ENCODE results near the gene PCCA. TPM values are rescaled to one million over a fixed set of nuclear protein-coding genes. Genes with fewer than 3 reads are reported as not detected.

Gene PCCA
- polyA plus RNA-seq, 2 of the 4 experiments (the other 2 are of a cell fraction): 13.2 to 13.7 TPM

- H3K9me3 ChIP-seq: no peaks in the 10 kb centered on the region
- TF ChIP-seq CEBPB (IDR thresholded peaks at IDR 0.05): no peak
- TF ChIP-seq MAFK (IDR thresholded peaks at IDR 0.05; ENCODE audit: partially characterized antibody): no peak
- no peak for TF ChIP-seq ESRRA (IDR thresholded peaks at IDR 0.05; ENCODE audit: borderline replicate concordance, low read length)
- no peaks in the 10 kb centered on the region for H3K4me1 ChIP-seq
- H3K27ac ChIP-seq: no peak overlapping the region
- FAIRE-seq (no peak), DNase-seq (ENCODE audit: low read depth in 1 of 2, low spot score in 1 of 2) (no peak), ATAC-seq (no peak)
- H3K4me3 ChIP-seq: no peak overlapping the region
- no peak overlapping the region for H3K4me2 ChIP-seq
- 91% methylated on average over 10 of the region's 17 CpGs for WGBS (ENCODE audit: missing lambda C conversion rate)
- ChIA-PET POLR2A (no interaction called here), CTCF (interaction anchor here (1.3 to 1.6 kb wide), 2 partner anchors 11 to 869 kb away, joined by 3 to 7 read pairs; no protein-coding TSS in a partner anchor)
These were observed 436.8 kb downstream of the PCCA start for GRCh38 chr13:100525453-100526317.

- no peak for ATAC-seq
- Histone ChIP-seq H3K9me3 (no peaks in the 10 kb centered on the region), H3K4me2 (no peak overlapping the region), H3K27ac (no peak overlapping the region), H3K4me3 (no peak overlapping the region), H3K4me1 (no peaks in the 10 kb centered on the region)
- no peak for DNase-seq (ENCODE audit: low read depth in 1 of 2, low spot score in 1 of 2)
- no peak for TF ChIP-seq RFX5 (IDR thresholded peaks at IDR 0.05)
- TF ChIP-seq CEBPB (IDR thresholded peaks at IDR 0.05): no peak
- TF ChIP-seq REST (IDR thresholded peaks at IDR 0.05): no peak
- TF ChIP-seq ESRRA (IDR thresholded peaks at IDR 0.05; ENCODE audit: borderline replicate concordance, low read length): no peak
- no peak for TF ChIP-seq BCL3 (IDR thresholded peaks at IDR 0.05)
- TF ChIP-seq HEYL (CRISPR knock-in tag; IDR thresholded peaks at IDR 0.05): no peak
- TF ChIP-seq GATA3 (IDR thresholded peaks at IDR 0.05; ENCODE audit: borderline replicate concordance): no peak
- TF ChIP-seq HOXB13 (CRISPR knock-in tag; IDR thresholded peaks at IDR 0.05; ENCODE audit: low read depth): no peak
- TF ChIP-seq TFCP2L1 (CRISPR knock-in tag; IDR thresholded peaks at IDR 0.05): no peak
- no peak for TF ChIP-seq CBX2 (IDR thresholded peaks at IDR 0.05; ENCODE audit: borderline replicate concordance, low read depth)
- TF ChIP-seq FOXS1 (CRISPR knock-in tag; IDR thresholded peaks at IDR 0.05): no peak
- TF ChIP-seq MAZ (IDR thresholded peaks at IDR 0.05; ENCODE audit: borderline replicate concordance, low read depth, low read length): no peak
- no peak for TF ChIP-seq HOXA7 (CRISPR knock-in tag; IDR thresholded peaks at IDR 0.05)
- no peak for TF ChIP-seq RCOR1 (IDR thresholded peaks at IDR 0.05; ENCODE audit: low read depth, low read length)
- TF ChIP-seq POLR2AphosphoS2 (conservative IDR thresholded peaks at IDR 0.05; ENCODE audit: low read length): no peak
- TF ChIP-seq BHLHE40 (IDR thresholded peaks at IDR 0.05; ENCODE audit: low read depth, low read length): no peak
- no peak for TF ChIP-seq E2F6 (IDR thresholded peaks at IDR 0.05; ENCODE audit: borderline replicate concordance, low read depth)
- POLR2A ChIA-PET: no interaction called here
- FAIRE-seq: no peak
- CTCF ChIA-PET: interaction anchor here (1.1 to 1.6 kb wide), 3 partner anchors 12 to 870 kb away, joined by 3 to 7 read pairs (median 3); no protein-coding TSS in a partner anchor
- 95% methylated on average over 17 of the region's 27 CpGs for WGBS (ENCODE audit: missing lambda C conversion rate)
These were observed 437.6 kb downstream of the PCCA start for GRCh38 chr13:100526318-100527000.

Measured in A549 (cell line).